Activated T-cell treated with anti-CD3 and anti-CD28 coated beads, Interleukin-2, amount 50 U/mL, for 1 hour (primary cell): ENCODE measurements around the gene DCST2.

Experiments used
- DNase-seq: peaks from one replicate; pipeline ENCODE4 v3.0.0-alpha.2; 2020

DCST2 gene

DNA sequence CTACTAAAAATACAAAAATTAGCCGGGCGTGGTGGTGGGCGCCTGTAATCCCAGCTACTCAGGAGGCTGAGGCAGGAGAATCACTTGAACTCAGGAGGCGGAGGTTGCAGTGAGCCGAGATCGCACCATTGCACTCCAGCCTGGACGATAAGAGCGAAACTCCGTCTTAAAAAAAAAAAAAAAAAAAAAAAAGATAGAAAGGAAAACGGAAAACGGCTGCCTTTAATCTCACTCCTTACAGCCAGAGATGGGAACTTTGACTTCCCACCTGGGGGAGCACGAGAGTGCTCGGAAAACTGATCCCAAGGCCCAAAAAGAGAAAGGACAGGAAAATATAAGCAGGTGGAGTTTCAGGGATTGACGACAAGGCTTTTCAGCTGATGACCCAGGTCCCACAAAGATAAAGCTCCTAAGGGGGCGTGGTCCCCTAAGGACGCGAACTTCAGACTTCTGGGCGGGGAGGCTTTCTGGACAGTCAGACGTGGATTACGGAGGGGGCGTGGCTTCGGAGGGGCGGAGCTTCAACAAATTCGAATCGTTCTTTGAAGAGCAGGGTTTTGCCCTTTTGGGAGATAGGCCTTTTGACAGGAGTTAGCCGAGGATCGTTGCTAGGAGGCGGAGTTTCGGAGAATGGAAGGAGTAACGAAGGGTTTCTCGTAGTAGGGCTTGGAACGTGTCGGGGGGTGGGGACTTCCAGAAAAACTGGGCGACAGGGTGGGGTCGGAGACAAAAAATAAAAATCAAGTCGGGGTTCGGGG lies 60.1 kb downstream of the DCST2 start:
- peak; percentile 89 for DNase-seq

DNA sequence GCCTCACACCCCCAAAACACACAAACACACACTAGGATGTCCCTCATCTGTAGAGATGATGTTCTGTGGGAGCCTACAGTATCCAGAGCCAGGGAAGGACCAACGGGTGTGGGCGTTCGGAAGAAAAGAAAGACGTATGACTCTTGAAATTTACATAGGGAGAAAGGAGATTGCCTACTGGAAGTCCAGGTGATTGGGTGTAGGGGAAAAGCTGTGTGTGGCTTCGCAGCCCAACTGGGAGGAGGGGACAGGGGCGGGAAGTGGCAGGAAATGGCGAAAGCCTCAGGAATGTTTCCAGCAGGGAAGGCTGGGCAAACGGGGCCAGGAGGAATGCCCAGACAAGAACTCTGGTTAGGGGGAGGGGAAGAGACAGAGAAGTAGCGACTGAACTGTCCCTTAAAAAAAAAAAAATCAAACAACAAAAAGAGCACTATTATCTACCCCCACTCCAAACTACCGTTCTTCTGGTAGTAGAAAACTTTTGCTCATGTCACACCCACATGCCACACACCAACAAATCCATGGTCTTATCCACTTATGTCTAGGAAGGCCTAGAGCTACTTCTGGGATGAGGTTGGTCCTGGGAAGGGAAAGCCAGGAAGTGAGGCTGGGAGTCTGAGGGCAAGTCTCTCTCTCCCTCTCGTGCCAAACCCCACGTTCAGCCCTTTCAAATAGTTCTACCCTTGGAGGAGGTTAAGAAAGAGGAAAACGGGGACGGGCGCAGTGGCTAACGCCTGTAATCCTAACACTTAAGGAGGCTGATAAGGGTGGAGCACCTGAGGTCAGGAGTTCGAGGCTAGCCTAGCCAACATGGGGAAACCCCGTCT lies 60.9 kb downstream of the DCST2 start:
- no peak for DNase-seq

DNA sequence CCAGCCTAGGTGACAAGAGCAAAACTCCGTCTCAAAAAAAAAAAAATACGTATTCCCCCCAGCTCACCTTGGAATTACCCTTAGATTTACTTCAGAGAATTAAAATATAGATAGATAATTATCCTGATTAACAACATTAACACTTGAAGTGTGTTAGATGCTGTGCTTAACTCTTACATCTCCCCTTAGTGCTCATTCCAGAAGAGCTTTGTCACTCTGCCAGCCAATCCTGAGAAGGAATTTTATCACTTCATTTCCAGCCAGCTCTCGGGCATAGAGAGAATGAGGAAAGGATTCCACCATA lies 61.4 kb downstream of the DCST2 start:
- DNase-seq, result no peak

DNA sequence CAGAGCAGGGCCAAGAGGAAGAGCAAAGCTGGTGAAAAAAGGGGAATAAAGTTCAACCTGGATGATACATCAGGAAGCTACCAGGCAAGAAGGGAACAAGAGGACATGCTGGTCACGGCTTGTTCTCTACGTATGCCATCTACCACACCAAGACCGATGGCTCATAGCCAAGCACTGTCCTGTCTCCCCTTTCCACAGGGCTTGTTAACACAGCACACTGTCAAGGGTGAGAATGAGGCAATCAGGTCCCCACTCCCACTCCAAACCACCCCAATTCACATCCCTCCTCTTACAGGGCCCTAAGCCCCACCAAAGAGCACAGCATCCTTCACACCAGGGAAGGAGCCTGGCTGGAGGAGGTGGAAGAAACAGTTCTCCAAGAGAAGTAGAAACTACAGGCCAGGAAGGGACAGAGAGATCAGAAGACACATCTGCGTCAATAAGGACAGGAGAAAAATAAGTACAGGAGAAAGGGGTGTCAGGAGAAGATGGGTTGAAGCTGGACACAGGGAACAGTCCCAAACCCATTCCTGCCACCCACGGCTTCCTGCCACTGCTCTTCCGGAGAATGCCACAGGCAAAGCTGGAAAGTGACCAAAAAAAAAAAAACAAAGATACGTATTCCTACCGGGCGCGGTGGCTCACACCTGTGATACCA lies 62.1 kb downstream of the DCST2 start:
- no peak for DNase-seq

DNA sequence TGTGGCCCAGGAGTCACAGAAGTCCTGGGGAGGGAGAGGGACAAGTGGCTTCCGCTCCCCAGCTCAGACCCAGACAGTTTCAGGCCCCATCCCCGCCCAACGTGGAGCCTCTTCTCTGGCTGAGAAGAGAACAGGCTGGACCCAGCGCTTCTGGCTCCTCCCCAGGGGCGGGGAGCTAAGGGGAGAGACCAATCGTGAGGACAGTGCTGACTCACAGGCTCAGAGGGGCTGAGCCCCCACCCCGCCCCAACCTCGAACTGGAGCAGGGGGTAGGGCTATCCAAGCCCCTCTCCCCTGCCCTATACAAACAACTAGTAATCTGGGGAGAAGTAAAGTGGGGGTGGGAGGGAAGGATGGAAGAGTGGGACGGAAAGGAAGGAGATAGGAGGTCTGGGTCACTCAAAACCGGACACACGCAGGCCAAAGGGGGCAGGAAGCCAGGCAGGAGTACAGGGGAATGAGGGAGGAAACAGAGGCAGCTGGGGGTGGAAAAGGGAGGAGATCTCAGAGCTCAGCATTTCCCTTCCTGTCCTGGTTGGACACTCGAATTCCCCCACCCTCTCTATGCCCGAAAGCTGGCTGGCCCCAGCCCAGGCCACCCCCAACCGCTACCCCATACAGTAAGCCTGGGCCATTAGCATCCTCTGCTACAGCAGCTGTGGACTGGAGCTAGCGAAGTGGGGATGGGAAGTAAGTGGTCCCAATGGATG lies 62.8 kb downstream of the DCST2 start, which contains the start of gene SHC1:
SHC1 (minus strand) TSS at position 117 of the 710 bp plus-strand sequence. CDS start 221 bp downstream, outside the sequence.
- DNase-seq, result no peak

DNA sequence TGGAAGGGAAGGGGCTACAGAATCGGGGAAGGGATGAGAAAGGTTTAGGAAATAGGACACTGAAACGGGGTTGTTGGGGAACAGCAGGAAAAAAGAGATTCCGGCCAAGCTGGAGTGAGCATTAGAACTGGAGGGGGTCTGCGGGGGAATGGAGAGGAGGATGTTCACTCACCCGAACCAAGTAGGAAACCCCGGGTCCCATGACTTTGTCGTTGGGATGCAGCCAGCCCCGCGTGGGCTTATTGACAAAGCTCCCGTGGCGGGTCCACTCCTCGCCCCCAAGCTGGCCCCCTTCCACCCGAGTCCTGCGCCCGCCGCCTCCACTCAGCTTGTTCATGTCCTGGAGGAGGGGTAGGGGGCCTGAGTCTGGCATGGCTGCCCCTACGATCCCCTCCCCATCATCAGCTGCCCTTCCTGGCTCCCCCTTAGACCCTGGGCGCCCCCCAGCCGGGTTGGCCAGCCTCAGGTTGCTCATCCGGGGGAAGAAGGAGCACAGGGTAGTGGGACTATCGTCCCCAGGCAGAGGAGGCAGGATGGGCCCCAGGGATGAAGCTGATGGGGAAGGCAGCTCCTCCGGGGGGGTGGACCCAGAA lies 63.6 kb downstream of the DCST2 start:
- no peak for DNase-seq

DNA sequence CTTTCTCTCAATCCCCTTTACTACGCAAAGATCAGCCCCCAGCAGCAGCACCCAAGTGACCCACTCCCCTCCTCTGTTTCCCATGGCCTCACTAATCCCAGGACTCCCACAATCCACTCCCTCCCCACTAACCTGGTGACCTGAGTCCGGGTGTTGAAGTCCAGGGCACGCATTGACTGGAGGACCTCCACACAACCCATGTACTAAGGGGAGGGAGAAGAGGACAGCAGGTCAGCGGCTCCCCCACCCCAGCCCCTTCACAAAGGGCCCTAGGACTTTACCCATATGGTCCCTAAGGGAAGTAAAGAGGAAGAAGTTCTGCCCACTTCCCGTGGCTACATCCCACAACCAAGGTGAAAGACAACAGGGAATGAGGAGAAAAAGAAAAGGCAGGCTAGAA lies 64.3 kb downstream of the DCST2 start:
- DNase-seq, result no peak

DNA sequence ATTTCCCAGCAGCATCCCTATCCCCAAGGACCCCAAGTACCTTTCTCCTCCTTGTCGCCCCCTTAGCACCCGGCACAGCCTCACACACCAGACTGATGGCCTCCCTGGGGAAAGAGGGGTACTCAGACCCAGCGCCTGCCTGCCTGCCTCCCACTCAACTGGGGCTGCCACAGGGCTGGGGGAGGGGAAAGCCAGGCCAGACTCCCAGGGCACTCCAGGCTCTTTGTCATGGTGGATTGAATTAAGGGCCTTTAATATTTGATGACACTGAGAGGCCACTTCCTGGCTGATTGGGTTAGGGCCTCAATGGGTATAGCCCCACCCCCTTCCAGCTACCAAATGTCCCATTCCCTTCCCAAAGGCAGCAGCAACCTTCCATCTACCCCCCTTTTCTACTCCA lies 64.8 kb downstream of the DCST2 start:
- DNase-seq, result no peak
